Panc1 (cell line): ENCODE results near the gene BTBD17.

Experiments used
- POLR2AphosphoS5 ChIP-seq: IDR thresholded peaks from 2 replicates; pipeline ENCODE4 v1.6.1; 2012; ENCODE audit warnings: mild to moderate bottlenecking, low read depth, low read length, moderate library complexity
- SIN3A ChIP-seq: IDR thresholded peaks from 2 replicates; pipeline ENCODE4 v1.6.1; 2012; ENCODE audit warnings: low read depth, mild to moderate bottlenecking, low read length, moderate library complexity, borderline replicate concordance; ENCODE audit not compliant: insufficient read depth
- TCF7L2 ChIP-seq: IDR thresholded peaks from 2 replicates; pipeline ENCODE4 v1.6.1; 2011; ENCODE audit warnings: mild to moderate bottlenecking, low read depth, low read length, inconsistent platforms
- TF ChIP-seq, protein P1 (sequence below): fragments of 450-650 bp; IDR thresholded peaks from 2 replicates; pipeline ENCODE4 v1.5.1; 2017; ENCODE audit warnings: mild to moderate bottlenecking
- TF ChIP-seq, protein P2 (sequence below), 2 experiments: IDR thresholded peaks; 2 replicates each; pipeline ENCODE4 v1.6.1; 2011 to 2012; ENCODE audit warnings: low read depth in 2 of 2, control low read depth in 1 of 2, low read length in 1 of 2, mild to moderate bottlenecking in 1 of 2, moderate library complexity in 1 of 2; ENCODE audit not compliant: insufficient read depth in 1 of 2

DNA sequence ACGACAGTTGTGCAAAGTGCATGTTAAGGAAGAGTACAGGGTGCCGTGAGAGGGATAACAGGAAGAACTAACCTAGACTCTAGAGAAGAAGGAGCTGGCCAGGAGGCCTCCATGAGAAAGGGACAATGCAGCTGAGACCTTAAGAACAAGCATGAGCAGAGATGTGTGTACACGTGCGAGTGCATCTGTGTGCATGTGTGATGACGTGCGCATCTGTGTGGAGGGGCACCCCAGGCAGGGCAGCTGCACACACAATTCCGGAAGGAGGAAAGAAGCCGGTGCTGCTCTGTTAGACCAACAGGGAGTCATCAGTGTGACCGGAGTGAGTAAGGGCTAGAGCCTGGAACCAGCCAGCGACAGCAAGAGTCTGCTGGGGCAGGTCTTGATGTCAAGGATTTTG is 43.3 kb downstream of the BTBD17 start:
- TF ChIP-seq POLR2AphosphoS5: no peak
- TF ChIP-seq, protein P1, sequence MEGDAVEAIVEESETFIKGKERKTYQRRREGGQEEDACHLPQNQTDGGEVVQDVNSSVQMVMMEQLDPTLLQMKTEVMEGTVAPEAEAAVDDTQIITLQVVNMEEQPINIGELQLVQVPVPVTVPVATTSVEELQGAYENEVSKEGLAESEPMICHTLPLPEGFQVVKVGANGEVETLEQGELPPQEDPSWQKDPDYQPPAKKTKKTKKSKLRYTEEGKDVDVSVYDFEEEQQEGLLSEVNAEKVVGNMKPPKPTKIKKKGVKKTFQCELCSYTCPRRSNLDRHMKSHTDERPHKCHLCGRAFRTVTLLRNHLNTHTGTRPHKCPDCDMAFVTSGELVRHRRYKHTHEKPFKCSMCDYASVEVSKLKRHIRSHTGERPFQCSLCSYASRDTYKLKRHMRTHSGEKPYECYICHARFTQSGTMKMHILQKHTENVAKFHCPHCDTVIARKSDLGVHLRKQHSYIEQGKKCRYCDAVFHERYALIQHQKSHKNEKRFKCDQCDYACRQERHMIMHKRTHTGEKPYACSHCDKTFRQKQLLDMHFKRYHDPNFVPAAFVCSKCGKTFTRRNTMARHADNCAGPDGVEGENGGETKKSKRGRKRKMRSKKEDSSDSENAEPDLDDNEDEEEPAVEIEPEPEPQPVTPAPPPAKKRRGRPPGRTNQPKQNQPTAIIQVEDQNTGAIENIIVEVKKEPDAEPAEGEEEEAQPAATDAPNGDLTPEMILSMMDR: no peak
- no peak for TF ChIP-seq SIN3A
- TF ChIP-seq, protein P2, sequence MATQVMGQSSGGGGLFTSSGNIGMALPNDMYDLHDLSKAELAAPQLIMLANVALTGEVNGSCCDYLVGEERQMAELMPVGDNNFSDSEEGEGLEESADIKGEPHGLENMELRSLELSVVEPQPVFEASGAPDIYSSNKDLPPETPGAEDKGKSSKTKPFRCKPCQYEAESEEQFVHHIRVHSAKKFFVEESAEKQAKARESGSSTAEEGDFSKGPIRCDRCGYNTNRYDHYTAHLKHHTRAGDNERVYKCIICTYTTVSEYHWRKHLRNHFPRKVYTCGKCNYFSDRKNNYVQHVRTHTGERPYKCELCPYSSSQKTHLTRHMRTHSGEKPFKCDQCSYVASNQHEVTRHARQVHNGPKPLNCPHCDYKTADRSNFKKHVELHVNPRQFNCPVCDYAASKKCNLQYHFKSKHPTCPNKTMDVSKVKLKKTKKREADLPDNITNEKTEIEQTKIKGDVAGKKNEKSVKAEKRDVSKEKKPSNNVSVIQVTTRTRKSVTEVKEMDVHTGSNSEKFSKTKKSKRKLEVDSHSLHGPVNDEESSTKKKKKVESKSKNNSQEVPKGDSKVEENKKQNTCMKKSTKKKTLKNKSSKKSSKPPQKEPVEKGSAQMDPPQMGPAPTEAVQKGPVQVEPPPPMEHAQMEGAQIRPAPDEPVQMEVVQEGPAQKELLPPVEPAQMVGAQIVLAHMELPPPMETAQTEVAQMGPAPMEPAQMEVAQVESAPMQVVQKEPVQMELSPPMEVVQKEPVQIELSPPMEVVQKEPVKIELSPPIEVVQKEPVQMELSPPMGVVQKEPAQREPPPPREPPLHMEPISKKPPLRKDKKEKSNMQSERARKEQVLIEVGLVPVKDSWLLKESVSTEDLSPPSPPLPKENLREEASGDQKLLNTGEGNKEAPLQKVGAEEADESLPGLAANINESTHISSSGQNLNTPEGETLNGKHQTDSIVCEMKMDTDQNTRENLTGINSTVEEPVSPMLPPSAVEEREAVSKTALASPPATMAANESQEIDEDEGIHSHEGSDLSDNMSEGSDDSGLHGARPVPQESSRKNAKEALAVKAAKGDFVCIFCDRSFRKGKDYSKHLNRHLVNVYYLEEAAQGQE (IDR thresholded peaks at IDR 0.05; ENCODE audit: insufficient read depth in 1 of 2, low read depth in 2 of 2, low read length in 1 of 2): no peak
- no peak for TF ChIP-seq TCF7L2
